GM18951 (cell line): ENCODE data around the gene THTPA.
"Not testable (repeated sequence)": the region's sequence is repeated elsewhere in the genome, so short reads cannot be mapped to it uniquely, and the experiment has no call there.

Experiments
- POLR2A ChIP-seq: IDR thresholded peaks from 4 replicates; pipeline ENCODE4 v1.6.1; 2011; ENCODE audit warnings: mild to moderate bottlenecking; ENCODE audit not compliant: insufficient read length, insufficient read depth; ENCODE audit errors: extremely low read depth
- in situ Hi-C: fragments of 300-500 bp; cut with MboI; formaldehyde crosslinking; loops from one replicate; pipeline ENCODE4 v1.12.0; 2022; ENCODE audit warnings: low sequenced_read_pairs, mixed read lengths, inconsistent platforms; ENCODE audit not compliant: unreplicated experiment

THTPA gene

GRCh38 chr14:23525611-23526010 is 30.5 kb upstream of the THTPA start:
- in situ Hi-C loops: no loop called here
- no peak for TF ChIP-seq POLR2A

- no peak for TF ChIP-seq POLR2A
- in situ Hi-C loops: no loop called here
These were observed 27.5 kb upstream of the THTPA start for GRCh38 chr14:23528555-23528954.

DNA sequence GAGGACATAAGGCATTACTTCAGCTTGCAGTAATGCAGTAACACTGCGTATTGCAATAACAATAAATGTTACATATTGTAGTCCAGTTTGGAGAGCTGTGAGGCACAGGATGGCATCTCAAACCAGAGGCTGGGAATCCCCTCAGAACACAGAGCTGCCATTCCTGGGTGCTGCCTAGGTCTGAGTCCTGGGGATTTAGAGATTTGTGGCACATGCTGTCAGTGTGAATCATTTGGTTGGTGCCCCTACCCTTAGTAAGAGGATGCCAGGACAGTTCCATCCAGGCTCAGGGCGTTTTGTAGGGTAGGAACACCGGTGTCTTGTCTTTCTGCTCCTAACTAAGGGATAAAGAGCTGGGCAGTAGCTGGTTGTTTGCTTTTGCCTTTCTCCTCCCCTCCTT is 27.1 kb upstream of the THTPA start:
- in situ Hi-C loops: no loop called here
- TF ChIP-seq POLR2A: no peak

DNA sequence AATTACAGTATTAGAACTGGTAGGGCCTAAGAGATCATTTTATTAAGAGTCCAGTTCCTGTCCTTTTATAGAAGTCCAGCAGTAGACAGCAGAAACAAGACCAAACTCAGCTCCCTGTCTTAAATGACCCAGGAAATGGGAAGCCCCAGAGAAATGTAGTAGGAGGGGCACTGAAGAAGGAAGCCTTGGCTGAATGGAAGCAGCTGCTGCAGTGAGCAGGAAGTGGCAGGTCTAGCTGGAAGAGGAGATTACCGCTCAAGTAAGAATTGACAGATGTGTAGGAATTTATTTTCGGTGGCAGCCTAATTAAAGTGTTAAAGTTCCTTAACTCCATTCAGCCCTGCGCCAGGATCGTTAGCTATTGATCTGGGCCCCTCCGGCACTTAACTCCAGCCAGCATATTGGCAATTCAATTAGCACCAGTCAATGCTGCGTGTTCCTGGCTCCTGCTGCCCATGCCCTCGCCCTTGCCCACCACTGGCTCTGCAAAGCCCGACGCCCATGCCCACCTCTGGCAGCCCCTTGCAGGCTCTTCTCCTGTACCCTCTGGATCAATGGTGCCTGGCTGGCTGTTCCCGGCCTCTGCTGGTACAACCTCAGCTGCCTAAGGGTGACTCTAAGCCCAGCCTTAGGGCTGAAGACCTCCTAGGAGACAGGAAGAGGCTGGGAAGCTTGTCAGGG is 25.6 kb upstream of the THTPA start:
- TF ChIP-seq POLR2A: no peak
- in situ Hi-C loops: no loop called here

GRCh38 chr14:23531391-23531790 is 24.7 kb upstream of the THTPA start:
- in situ Hi-C loops: no loop called here
- TF ChIP-seq POLR2A: no peak

DNA sequence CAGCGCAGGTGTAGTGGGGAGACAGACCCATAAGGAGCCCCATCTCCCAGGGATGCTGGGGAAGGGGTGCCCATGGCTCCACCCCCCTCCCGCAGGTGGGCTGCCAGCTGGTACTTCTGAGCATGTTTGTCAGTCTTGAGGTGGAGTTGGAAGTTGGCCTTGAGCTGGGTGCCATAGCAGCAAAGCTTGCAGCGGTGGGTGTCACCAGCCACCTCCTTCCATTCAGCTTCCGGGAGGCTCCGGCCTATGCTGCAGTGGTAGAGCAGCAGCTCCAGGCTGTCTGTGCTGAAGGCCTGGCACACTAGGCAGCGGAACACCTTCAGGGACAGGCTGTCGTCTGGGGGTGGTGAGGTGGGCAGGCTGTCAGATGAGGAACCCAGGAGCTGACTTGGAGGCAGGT is 23.4 kb upstream of the THTPA start:
- in situ Hi-C loops: no loop called here
- no peak for TF ChIP-seq POLR2A

- in situ Hi-C loops: no loop called here
- no peak for TF ChIP-seq POLR2A
These were observed 22.2 kb upstream of the THTPA start for GRCh38 chr14:23533652-23534435.

DNA sequence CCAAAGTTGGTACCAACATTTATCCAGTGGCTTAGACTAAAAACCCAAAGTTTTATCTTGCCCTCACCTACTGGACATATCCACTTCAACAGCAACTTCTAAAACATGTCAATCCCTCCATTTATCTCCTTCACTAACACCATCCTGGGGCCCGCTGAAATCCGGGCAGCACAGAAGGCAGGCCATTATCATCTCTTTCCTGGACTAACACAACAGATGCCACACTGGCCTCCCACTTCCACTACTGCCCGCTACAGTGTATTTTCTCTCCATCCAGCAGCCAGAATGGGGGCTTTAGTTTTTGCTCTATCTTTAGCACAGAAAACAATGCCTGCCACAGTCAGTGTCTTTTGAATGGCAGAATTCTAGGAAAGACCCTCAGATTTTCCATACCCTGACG is 20.1 kb upstream of the THTPA start:
- in situ Hi-C loops: no loop called here
- no peak for TF ChIP-seq POLR2A

DNA sequence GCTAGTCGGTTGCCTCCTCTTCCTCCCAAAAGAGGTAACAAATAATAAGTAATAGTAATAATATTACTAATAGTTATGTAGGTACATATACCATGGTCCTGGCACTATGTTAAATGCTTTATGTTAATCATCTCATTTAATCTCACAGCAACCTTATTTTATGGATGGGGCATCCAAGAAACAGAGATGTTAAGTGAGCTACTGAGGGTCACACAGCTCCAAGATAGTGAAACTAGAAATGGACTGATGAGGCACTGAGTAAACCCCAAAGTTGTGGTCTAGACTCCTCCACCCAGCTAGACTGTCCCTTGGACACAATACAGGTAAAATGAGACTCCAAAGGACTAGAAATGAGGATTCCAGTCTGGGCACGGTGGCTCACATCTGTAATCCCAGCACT is 19.6 kb upstream of the THTPA start:
- no peak for TF ChIP-seq POLR2A
- in situ Hi-C loops: no loop called here

- in situ Hi-C loops: not testable (repeated sequence)
These were observed 19.2 kb upstream of the THTPA start for GRCh38 chr14:23536906-23537305.

DNA sequence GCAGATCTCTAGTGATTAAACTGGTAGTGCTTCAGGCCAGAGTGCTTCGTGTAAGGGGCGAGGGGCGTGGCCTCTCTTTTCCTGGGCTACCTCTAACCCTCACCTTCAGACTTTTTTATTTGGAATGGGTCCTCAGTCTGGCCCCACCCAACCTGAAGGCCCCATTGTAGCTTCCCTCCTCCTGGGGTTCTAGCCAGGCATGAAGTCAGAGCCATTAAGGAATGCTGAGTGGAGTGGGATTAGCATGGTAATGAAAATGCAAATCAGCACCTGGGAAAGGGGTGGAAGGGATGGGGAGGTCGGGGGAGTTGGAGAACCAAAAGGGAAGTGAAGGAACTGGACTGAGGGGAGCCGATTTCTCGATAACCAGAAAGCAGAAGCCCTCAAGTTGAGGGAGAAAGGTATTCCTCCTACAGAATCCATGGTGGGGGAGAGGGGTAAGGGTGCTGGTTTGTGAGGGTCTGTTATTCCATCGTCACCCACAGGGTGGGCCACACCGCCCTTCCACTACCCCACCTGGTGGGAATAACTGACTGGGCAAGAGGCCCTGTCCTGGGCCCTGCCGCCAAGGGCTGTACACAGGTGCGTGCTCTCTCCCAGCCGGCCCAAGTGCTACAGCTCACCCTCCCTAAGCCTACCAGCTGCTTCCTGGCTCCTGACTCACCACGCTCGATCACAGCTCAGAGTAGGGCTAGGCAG is 18.6 kb upstream of the THTPA start:
- no peak for TF ChIP-seq POLR2A

DNA sequence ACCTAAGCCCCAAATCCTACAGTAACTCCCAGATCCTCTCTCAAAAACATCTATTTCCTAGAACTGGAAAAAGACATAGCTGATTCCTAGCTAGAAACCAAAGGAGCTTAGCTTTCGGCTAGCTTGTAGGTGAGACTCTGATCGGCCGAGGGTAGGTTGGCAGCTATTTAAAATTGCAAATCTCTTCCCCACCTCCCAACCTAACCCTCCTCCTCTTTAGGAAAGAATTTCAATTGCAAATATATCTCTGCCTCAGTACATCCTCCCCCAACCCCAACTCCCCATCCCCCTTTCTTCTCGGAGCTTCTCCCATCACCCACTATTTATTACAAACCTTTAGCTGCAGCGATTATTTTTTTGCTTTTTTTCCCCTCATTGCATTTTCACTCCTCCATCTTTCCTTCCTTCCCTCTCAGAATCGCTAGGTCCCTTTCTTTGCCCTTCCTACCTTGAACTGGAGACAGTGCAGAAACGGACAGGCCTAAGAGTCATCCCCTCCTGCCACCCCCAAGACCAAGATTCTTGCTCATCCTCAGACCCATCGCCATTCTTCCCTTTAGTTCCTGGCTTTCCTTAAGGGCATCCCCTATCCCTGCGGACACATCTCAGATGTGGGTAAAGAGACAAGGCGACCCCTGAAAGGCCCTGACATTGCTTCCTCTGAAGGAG is 17.9 kb upstream of the THTPA start:
- in situ Hi-C loops: no loop called here
- no peak for TF ChIP-seq POLR2A

More for the DNA sequence above, 18.6 kb upstream of the THTPA start:
- in situ Hi-C loops: no loop called here

DNA sequence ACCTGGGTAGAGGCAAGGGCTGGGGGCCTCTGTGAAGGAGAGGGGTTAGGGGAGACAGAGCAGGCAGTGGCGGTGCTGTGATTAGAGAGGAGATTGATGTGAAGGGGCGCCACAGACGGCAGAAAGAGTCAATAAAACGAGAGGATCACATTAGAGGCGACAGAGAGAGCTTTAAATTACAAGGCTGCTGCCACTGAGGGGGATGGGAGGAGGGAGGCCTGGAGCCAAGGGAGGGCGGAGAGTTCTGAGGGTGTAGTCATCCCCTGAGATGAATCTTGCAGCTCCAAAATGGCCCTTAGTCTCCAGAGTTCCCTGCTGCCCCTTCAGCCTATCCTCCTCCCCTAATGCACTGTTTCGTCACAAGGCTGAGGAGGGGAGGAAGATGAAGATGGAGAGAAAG is 17.3 kb upstream of the THTPA start:
- in situ Hi-C loops: no loop called here
- TF ChIP-seq POLR2A: no peak

DNA sequence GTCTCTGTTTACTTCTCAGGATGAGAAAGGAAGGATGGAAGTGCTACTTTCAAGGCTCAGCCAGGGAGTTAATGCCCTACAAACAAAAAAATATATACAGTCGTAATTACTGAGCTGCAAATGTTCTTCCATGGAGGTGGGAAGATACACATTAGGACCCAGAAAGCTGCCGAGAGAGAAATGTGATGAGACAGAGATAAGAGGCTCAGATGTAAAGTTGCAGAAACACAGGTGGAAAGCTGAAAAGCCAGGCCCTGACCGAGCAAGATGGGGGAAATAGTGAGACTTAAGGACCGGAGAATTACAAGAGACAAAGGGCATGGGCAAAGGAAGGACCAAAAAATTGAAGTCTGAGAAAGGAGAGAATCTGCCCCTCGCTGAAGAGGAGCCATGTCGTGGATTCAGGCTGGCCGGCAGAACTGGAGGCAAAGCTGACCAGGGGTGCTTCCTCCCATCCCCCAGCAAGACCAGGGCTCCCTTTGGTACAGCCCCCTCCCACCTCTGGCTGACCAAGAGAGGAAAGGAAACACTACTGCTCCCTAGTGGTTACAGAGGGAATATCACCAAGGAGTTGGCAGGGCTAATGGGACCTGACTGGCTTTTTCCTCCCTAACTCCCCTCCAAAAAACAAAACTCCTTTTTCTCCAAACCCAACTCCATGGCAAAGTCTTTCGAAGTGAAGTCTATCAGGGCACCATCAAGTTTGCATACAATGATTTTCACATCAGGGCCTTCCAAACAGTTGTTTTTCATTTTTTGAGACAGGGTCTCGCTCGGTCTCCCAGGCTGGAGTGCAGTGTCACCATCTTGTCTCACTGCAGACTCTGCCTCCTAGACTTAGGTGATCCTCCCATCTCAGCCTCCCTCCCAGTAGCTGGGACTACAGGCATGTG is 16.6 kb upstream of the THTPA start:
- in situ Hi-C loops: loop anchor here (5.0 kb wide), 1 partner anchor 62 kb away; no protein-coding TSS in a partner anchor
- TF ChIP-seq POLR2A: no peak
